ENCODE measurements around the gene CATSPERZ. TPM values are rescaled to one million over a fixed set of nuclear protein-coding genes. Genes with fewer than 3 reads are reported as not detected.
A peak's percentile ranks its signal among the peaks of the same experiment; 100 is the strongest.

The CATSPERZ gene
- polyA plus RNA-seq, 1 donor from 2014 or later, result not detected

- H3K27me3 ChIP-seq (ENCODE audit: insufficient read depth, low read depth, low read length), result peaks cover 34% of the 10 kb centered on the region
- H3K4me3 ChIP-seq (ENCODE audit: low read length), result peak overlapping the region; percentile 90
- H3K79me2 ChIP-seq (replicated peaks; ENCODE audit: insufficient read depth, low read length), result peaks cover 11% of the 10 kb centered on the region
- no peak overlapping the region for H3K4me2 ChIP-seq (ENCODE audit: low read length)
- H4K20me1 ChIP-seq (ENCODE audit: insufficient read depth), result no peaks in the 10 kb centered on the region
- no peak overlapping the region for H2AFZ ChIP-seq (ENCODE audit: low read depth, low read length)
- H3K9me2 ChIP-seq (ENCODE audit: insufficient read depth, low read length), result no peaks in the 10 kb centered on the region
- no peaks in the 10 kb centered on the region for H3F3A ChIP-seq (ENCODE audit: insufficient read depth, low read length, poor library complexity, severe bottlenecking)
- TF ChIP-seq CTCF (IDR thresholded peaks at IDR 0.05; ENCODE audit: poor library complexity, severe bottlenecking) (no peak), EZH2 (IDR thresholded peaks at IDR 0.05; ENCODE audit: borderline replicate concordance, insufficient read depth, low read length, poor library complexity, severe bottlenecking) (no peak), POLR2AphosphoS5 (IDR thresholded peaks at IDR 0.05) (no peak), EP300 (conservative IDR thresholded peaks at IDR 0.05; ENCODE audit: poor library complexity, severe bottlenecking) (no peak), SMC3 (conservative IDR thresholded peaks at IDR 0.05; ENCODE audit: poor library complexity) (no peak), TAF1 (IDR thresholded peaks at IDR 0.05; ENCODE audit: low read depth) (no peak), MXI1 (conservative IDR thresholded peaks at IDR 0.05; ENCODE audit: poor library complexity, severe bottlenecking) (no peak), RAD21 (conservative IDR thresholded peaks at IDR 0.05) (no peak), REST (IDR thresholded peaks at IDR 0.05; ENCODE audit: borderline replicate concordance) (no peak)
- H3K9me3 ChIP-seq (ENCODE audit: low read length), result no peaks in the 10 kb centered on the region
- H3K27ac ChIP-seq (ENCODE audit: low read length), result no peak overlapping the region
- H3K9ac ChIP-seq (ENCODE audit: low read length), result no peak overlapping the region
- no peaks in the 10 kb centered on the region for H3K36me3 ChIP-seq (ENCODE audit: insufficient read depth, low read length)
Measured at GRCh38 chr11:64287676-64288352, 12.3 kb upstream of the CATSPERZ start.

GRCh38 chr11:64288353-64288750 is 11.8 kb upstream of the CATSPERZ start:
- Histone ChIP-seq H3K9me2 (ENCODE audit: insufficient read depth, low read length) (no peaks in the 10 kb centered on the region), H3K4me2 (ENCODE audit: low read length) (no peak overlapping the region), H3K79me2 (replicated peaks; ENCODE audit: insufficient read depth, low read length) (peaks cover 9% of the 10 kb centered on the region), H3K27me3 (ENCODE audit: insufficient read depth, low read depth, low read length) (peaks cover 39% of the 10 kb centered on the region), H3K36me3 (ENCODE audit: insufficient read depth, low read length) (no peaks in the 10 kb centered on the region), H3K27ac (ENCODE audit: low read length) (no peak overlapping the region), H3K9me3 (ENCODE audit: low read length) (no peaks in the 10 kb centered on the region), H2AFZ (ENCODE audit: low read depth, low read length) (no peak overlapping the region), H4K20me1 (ENCODE audit: insufficient read depth) (no peaks in the 10 kb centered on the region), H3K9ac (ENCODE audit: low read length) (no peak overlapping the region), H3F3A (ENCODE audit: insufficient read depth, low read length, poor library complexity, severe bottlenecking) (no peaks in the 10 kb centered on the region), H3K4me3 (ENCODE audit: low read length) (peak overlapping the region; percentile 90)
- TF ChIP-seq POLR2AphosphoS5 (IDR thresholded peaks at IDR 0.05) (no peak), EZH2 (IDR thresholded peaks at IDR 0.05; ENCODE audit: borderline replicate concordance, insufficient read depth, low read length, poor library complexity, severe bottlenecking) (no peak), RAD21 (conservative IDR thresholded peaks at IDR 0.05) (no peak), CTCF (IDR thresholded peaks at IDR 0.05; ENCODE audit: poor library complexity, severe bottlenecking) (no peak), REST (IDR thresholded peaks at IDR 0.05; ENCODE audit: borderline replicate concordance) (no peak)

Data from neural cell (in vitro differentiated cells).